ENCODE measurements around the gene SPON1. TPM values are rescaled to one million over a fixed set of nuclear protein-coding genes. Genes with fewer than 3 reads are reported as not detected.

Gene SPON1
- total RNA-seq, 1 experiment from 2014 or later, result not detected

- no TSS peak for BruUV-seq (replicated peaks)
- Histone ChIP-seq H2AFZ (ENCODE audit: low read length) (no peak overlapping the region), H3K4me1 (ENCODE audit: insufficient read depth, low read length) (peaks cover 19% of the 10 kb centered on the region), H3K4me2 (ENCODE audit: low read length) (no peak overlapping the region), H3F3A (ENCODE audit: low read length, unreplicated experiment) (no peaks in the 10 kb centered on the region), H3K9ac (ENCODE audit: low read length) (no peak overlapping the region), H3K4me3 (ENCODE audit: low read length) (no peak overlapping the region), H3K9me3 (ENCODE audit: low read length) (no peaks in the 10 kb centered on the region), H3K9me2 (replicated peaks; ENCODE audit: low read length) (no peaks in the 10 kb centered on the region), H4K20me1 (ENCODE audit: low read length) (no peaks in the 10 kb centered on the region), H3K27me3 (ENCODE audit: low read length) (no peaks in the 10 kb centered on the region), H3K36me3 (ENCODE audit: low read depth, low read length) (no peaks in the 10 kb centered on the region), H3K79me2 (ENCODE audit: low read length) (no peaks in the 10 kb centered on the region), H3K27ac (ENCODE audit: low read length) (no peak overlapping the region)
- intact Hi-C loops (cut with micrococcal nuclease), result no loop called here
- ATAC-seq, result no peak
- DNase-seq, result no peak
- TF ChIP-seq EZH2phosphoT487 (IDR thresholded peaks at IDR 0.05; ENCODE audit: borderline replicate concordance, low read length), result no peak
- TF ChIP-seq CTCF (conservative IDR thresholded peaks at IDR 0.05; ENCODE audit: low read depth, low read length), result no peak
- TF ChIP-seq EZH2 (IDR thresholded peaks at IDR 0.05; ENCODE audit: low read length, unreplicated experiment), result no peak
- POLR2A ChIA-PET (ENCODE audit: unreplicated experiment), result no interaction called here
- CTCF ChIA-PET, result no interaction called here
Observed at GRCh38 chr11:14255238-14255534, 292.7 kb downstream of the SPON1 start.

GRCh38 chr11:14258221-14258935, 295.9 kb downstream of the SPON1 start:
- H3K4me2 ChIP-seq (ENCODE audit: low read length), result peak overlapping the region; percentile 1; the same call in 1 of the 2 replicates
- no peaks in the 10 kb centered on the region for H3K9me3 ChIP-seq (ENCODE audit: low read length)
- no peaks in the 10 kb centered on the region for H3K9me2 ChIP-seq (replicated peaks; ENCODE audit: low read length)
- DNase-seq, result peak; percentile 76
- ATAC-seq, result peak; percentile 82
- no peak for TF ChIP-seq EZH2 (IDR thresholded peaks at IDR 0.05; ENCODE audit: low read length, unreplicated experiment)
- no peak for TF ChIP-seq CTCF (conservative IDR thresholded peaks at IDR 0.05; ENCODE audit: low read depth, low read length)
- no peak for TF ChIP-seq EZH2phosphoT487 (IDR thresholded peaks at IDR 0.05; ENCODE audit: borderline replicate concordance, low read length)
- CTCF ChIA-PET, result no interaction called here
- H3K79me2 ChIP-seq (ENCODE audit: low read length), result no peaks in the 10 kb centered on the region
- no peaks in the 10 kb centered on the region for H3K36me3 ChIP-seq (ENCODE audit: low read depth, low read length)
- H3K27me3 ChIP-seq (ENCODE audit: low read length), result no peaks in the 10 kb centered on the region
- no peak overlapping the region for H3K27ac ChIP-seq (ENCODE audit: low read length)
- H3F3A ChIP-seq (ENCODE audit: low read length, unreplicated experiment), result no peaks in the 10 kb centered on the region
- H2AFZ ChIP-seq (ENCODE audit: low read length), result no peak overlapping the region
- no peak overlapping the region for H3K9ac ChIP-seq (ENCODE audit: low read length)
- POLR2A ChIA-PET (ENCODE audit: unreplicated experiment), result no interaction called here
- no peak overlapping the region for H3K4me3 ChIP-seq (ENCODE audit: low read length)
- no TSS peak for BruUV-seq (replicated peaks)
- intact Hi-C loops (cut with micrococcal nuclease), result no loop called here
- H3K4me1 ChIP-seq (ENCODE audit: insufficient read depth, low read length), result peaks cover 19% of the 10 kb centered on the region
- no peaks in the 10 kb centered on the region for H4K20me1 ChIP-seq (ENCODE audit: low read length)

- ChIA-PET CTCF (no interaction called here), POLR2A (ENCODE audit: unreplicated experiment) (no interaction called here)
- H3K4me1 ChIP-seq (ENCODE audit: insufficient read depth, low read length), result peaks cover 19% of the 10 kb centered on the region
- no peaks in the 10 kb centered on the region for H3K36me3 ChIP-seq (ENCODE audit: low read depth, low read length)
- H3K4me2 ChIP-seq (ENCODE audit: low read length), result no peak overlapping the region
- no peak overlapping the region for H3K4me3 ChIP-seq (ENCODE audit: low read length)
- no peak overlapping the region for H3K9ac ChIP-seq (ENCODE audit: low read length)
- H3K27me3 ChIP-seq (ENCODE audit: low read length), result no peaks in the 10 kb centered on the region
- no peaks in the 10 kb centered on the region for H3K9me2 ChIP-seq (replicated peaks; ENCODE audit: low read length)
- DNase-seq (no peak), ATAC-seq (no peak)
- intact Hi-C loops (cut with micrococcal nuclease), result no loop called here
- H3K9me3 ChIP-seq (ENCODE audit: low read length), result no peaks in the 10 kb centered on the region
- H2AFZ ChIP-seq (ENCODE audit: low read length), result no peak overlapping the region
- H3K27ac ChIP-seq (ENCODE audit: low read length), result no peak overlapping the region
- H3F3A ChIP-seq (ENCODE audit: low read length, unreplicated experiment), result no peaks in the 10 kb centered on the region
- no peaks in the 10 kb centered on the region for H4K20me1 ChIP-seq (ENCODE audit: low read length)
- H3K79me2 ChIP-seq (ENCODE audit: low read length), result no peaks in the 10 kb centered on the region
- no TSS peak for BruUV-seq (replicated peaks)
- TF ChIP-seq EZH2 (IDR thresholded peaks at IDR 0.05; ENCODE audit: low read length, unreplicated experiment) (no peak), EZH2phosphoT487 (IDR thresholded peaks at IDR 0.05; ENCODE audit: borderline replicate concordance, low read length) (no peak), CTCF (conservative IDR thresholded peaks at IDR 0.05; ENCODE audit: low read depth, low read length) (no peak)
Observed at GRCh38 chr11:14259186-14259784, 296.8 kb downstream of the SPON1 start.
